GM10266 (cell line): ENCODE data around the gene WDR20.

Source experiments
- DNase-seq: peaks from one replicate; pipeline ENCODE4 v3.0.0; 2012; ENCODE audit errors: extremely low spot score
- CTCF ChIP-seq: IDR thresholded peaks from 2 replicates; pipeline ENCODE4 v1.5.1; 2012; ENCODE audit warnings: mild to moderate bottlenecking, low read depth; ENCODE audit not compliant: control insufficient read depth, insufficient read depth; ENCODE audit errors: missing control alignments

The WDR20 gene

GRCh38 chr14:102221026-102221425 lies 81.3 kb downstream of the WDR20 start:
- no peak for TF ChIP-seq CTCF
- no peak for DNase-seq

GRCh38 chr14:102222009-102222575 lies 82.4 kb downstream of the WDR20 start:
- no peak for TF ChIP-seq CTCF

GRCh38 chr14:102222751-102223150 lies 83.1 kb downstream of the WDR20 start:
- no peak for TF ChIP-seq CTCF

More at GRCh38 chr14:102222009-102222575, 82.4 kb downstream of the WDR20 start:
- DNase-seq, result no peak

GRCh38 chr14:102223682-102224081 lies 84.0 kb downstream of the WDR20 start:
- DNase-seq, result no peak
- no peak for TF ChIP-seq CTCF

More at GRCh38 chr14:102222751-102223150, 83.1 kb downstream of the WDR20 start:
- no peak for DNase-seq

- no peak for DNase-seq
- TF ChIP-seq CTCF, result no peak
Observed at GRCh38 chr14:102225386-102225785, 85.7 kb downstream of the WDR20 start.

- no peak for DNase-seq
- no peak for TF ChIP-seq CTCF
Observed at GRCh38 chr14:102225936-102226335, 86.2 kb downstream of the WDR20 start.

- TF ChIP-seq CTCF, result no peak
- no peak for DNase-seq
Observed at GRCh38 chr14:102226356-102227125, 86.8 kb downstream of the WDR20 start.
